Measurements from ENCODE around the gene CCL14.
"Not testable (repeated sequence)": the region's sequence is repeated elsewhere in the genome, so short reads cannot be mapped to it uniquely, and the experiment has no call there.

Gene CCL14

GRCh38 chr17:35942588-35943186 is 43.8 kb downstream of the CCL14 start:
- no peak for DNase-seq (ENCODE audit: low read depth in 3 of 3)

GRCh38 chr17:35938492-35938891 is 48.0 kb downstream of the CCL14 start:
- not testable (repeated sequence) for DNase-seq (ENCODE audit: low read depth in 3 of 3)

- no peak for DNase-seq (ENCODE audit: low read depth in 3 of 3)
These were observed 50.5 kb downstream of the CCL14 start for GRCh38 chr17:35936063-35936462.

- no peak for DNase-seq (ENCODE audit: low read depth in 3 of 3)
These were observed 51.8 kb downstream of the CCL14 start for GRCh38 chr17:35934760-35935159.

All from stimulated activated CD4-positive, alpha-beta T cell treated with anti-CD3 and anti-CD28 coated beads, TNF-alpha, amount 100 ng/mL, for 4 hours (primary cell).